A549 (cell line): ENCODE data around the gene NCAPD3.

Experiments
- POLR2A ChIP-seq: IDR thresholded peaks from 2 replicates; pipeline ENCODE4 v1.6.1; 2012; ENCODE audit warnings: mild to moderate bottlenecking, low read length
- TF ChIP-seq, protein P1 (sequence below): fragments of >200 bp; sonication (Bioruptor Twin); formaldehyde crosslinking; IDR thresholded peaks from 3 replicates; pipeline ENCODE4 v1.5.1; 2016

DNA sequence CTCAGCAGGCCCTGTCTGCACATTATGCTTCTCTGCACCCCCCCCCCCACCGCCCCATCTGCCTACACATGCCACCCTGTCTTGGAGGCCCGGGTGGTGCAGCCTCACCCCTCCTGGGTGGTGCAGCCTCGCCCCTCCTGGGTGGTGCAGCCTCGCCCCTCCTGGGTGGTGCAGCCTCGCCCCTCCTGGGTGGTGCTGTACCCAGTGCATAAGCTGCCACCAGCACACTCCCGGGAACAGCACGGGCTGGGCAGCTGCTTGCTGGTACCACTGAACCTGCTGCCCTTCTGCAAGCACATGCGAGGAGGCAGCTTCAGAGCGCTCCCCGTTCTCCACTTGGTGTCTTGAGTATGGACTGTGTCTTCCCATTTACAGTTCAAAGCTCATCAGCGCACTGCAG is 69.3 kb downstream of the NCAPD3 start:
- TF ChIP-seq, protein P1, sequence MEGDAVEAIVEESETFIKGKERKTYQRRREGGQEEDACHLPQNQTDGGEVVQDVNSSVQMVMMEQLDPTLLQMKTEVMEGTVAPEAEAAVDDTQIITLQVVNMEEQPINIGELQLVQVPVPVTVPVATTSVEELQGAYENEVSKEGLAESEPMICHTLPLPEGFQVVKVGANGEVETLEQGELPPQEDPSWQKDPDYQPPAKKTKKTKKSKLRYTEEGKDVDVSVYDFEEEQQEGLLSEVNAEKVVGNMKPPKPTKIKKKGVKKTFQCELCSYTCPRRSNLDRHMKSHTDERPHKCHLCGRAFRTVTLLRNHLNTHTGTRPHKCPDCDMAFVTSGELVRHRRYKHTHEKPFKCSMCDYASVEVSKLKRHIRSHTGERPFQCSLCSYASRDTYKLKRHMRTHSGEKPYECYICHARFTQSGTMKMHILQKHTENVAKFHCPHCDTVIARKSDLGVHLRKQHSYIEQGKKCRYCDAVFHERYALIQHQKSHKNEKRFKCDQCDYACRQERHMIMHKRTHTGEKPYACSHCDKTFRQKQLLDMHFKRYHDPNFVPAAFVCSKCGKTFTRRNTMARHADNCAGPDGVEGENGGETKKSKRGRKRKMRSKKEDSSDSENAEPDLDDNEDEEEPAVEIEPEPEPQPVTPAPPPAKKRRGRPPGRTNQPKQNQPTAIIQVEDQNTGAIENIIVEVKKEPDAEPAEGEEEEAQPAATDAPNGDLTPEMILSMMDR = no peak
- TF ChIP-seq POLR2A = no peak
